ENCODE data around the gene SLC17A9.

SLC17A9 gene

DNA sequence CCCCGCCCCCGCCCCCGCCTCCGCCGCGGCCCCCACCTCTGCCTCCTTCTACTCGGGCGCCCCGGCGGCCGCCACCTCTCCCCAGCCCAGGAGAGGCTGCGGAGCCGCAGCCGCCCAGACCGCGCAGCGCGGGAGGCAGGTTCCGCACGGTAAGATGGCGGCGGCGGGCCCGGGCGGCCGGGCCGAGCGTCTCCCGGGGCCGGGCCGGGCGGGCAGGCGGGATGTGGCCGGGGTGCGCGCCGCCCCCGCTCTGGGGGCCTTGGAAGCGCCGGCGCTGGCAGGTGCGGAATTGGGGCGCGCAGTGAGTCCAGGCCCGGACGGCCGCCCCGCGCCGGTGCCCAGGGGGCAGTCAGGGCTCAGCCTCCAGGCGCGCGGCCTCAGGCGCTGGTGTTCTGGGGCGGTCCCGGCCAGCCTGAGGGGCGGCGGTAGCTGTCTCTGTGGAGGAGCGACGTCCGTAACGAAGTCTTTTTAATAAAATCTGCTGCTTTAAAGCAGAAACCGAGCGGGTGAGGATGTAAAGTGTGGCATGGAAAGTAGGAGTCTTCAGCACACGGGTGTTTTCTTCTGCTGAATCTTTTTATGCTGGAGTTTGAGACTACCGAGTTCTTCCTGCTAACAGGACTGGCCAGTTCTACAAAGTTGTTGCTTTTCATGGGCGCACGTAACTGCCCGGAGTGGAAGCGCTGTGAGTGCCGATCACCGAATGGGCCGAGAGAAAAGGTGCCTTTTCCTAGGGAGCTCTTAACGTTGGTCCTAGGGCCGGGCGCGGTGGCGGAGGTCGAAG, 14.2 kb upstream of the SLC17A9 start, which contains the start of gene GID8:
GID8 (plus strand) TSS at position 43 of the 784 bp plus-strand sequence. CDS start 3,356 bp downstream, outside the sequence.
- no peak for FAIRE-seq

DNA sequence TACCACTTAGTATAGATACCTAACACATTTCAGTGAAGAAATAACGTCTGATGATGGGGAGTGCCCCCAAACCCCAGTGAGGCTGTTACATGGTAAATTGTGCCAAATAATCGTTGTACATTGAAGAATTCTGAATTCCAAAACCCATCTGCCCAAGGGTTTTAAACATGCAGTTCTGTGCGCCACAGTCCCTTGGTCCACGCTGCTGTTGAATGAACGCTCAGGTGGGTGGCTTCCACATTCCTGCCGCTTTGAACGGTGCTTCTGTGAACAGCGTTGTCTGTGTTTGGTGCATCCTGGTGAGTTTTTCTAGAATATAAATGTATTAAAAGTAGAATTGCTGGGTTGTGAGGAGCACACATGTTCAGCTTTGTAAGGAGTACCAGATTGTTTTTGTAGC, 11.6 kb upstream of the SLC17A9 start:
- no peak for FAIRE-seq

DNA sequence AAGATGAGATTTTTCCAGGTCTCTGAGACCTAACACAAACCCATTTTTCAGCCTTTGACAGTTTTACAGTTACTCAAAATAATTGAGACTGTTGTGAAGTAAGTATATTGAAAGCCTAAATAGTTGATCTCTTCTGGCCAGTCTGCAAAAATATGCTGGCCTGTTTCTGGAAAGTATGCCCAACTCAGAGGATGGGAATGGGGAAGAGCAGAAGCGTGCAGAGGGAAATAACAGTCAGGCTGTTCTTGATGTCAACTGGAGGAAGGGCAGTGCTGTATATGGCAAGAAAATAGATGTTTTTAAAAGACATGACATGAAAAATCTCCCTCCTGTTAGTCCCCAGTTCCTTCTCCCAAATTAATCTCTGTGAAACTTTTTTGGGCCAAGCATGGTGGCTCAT, 10.7 kb upstream of the SLC17A9 start:
- no peak for FAIRE-seq

DNA sequence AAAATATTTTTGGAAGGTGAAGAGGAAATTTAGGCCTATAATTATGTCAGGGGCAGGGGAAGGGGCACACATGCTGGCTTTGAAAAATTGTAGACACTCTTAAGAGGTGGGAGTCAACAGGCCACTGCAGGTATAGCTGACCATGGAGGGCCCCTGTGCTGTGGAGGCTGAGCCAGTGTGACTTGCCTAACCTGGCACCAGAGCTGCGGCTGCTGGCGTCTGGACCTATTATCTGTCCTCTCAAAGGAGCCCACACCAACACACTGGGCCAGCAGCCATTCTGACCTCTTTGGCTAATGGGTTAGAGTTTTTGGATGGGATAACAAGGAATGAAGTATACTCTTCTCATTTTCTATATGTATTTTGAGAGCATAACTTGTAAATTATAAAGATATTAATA, 10.1 kb upstream of the SLC17A9 start:
- FAIRE-seq, result no peak

DNA sequence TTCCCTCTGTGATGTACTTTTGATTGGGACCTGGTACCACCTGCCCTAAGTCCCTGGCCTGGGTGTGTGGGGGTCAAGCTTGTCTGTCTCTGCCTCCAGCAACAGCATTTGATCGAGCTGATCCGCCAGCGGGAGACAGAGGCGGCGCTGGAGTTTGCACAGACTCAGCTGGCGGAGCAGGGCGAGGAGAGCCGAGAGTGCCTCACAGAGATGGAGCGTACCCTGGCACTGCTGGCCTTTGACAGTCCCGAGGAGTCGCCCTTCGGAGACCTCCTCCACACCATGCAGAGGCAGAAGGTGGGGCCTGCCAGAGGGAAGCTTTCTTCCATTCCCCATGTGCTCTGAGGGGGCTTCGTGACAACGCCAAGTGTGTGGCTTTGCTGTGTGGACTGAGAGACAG, 9.1 kb upstream of the SLC17A9 start:
- FAIRE-seq, result no peak

DNA sequence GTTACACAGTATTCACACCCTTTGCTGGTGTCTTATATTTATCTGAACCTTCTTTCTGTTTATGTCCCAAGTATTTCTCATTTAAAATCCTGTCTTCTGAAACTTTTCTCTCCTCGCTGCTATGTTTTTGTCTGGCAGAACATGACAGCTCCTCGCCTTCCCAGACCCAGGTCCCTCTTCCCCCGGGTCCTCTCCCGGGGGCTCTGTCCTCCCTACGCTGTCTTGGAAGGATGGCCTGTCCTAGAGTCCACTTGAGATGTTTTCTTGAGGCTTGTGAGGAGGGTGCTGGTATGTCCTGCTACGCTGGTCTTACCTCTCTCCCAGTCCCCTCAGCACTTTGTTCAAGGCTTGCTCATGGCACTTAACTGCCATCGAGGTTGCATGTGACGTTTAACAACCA, 8.3 kb upstream of the SLC17A9 start:
- no peak for FAIRE-seq

DNA sequence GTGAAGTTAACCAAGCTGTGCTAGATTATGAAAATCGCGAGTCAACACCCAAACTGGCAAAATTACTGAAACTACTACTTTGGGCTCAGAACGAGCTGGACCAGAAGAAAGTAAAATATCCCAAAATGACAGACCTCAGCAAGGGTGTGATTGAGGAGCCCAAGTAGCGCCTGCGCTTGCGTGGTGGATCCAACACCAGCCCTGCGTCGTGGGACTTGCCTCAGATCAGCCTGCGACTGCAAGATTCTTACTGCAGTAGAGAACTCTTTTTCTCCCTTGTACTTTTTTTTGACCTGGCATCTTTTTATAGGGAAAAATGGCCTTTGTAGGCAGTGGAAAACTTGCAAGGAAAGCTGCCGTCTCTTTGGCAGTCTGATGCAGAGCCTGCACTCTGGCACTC, 7.8 kb upstream of the SLC17A9 start:
- FAIRE-seq, result no peak

DNA sequence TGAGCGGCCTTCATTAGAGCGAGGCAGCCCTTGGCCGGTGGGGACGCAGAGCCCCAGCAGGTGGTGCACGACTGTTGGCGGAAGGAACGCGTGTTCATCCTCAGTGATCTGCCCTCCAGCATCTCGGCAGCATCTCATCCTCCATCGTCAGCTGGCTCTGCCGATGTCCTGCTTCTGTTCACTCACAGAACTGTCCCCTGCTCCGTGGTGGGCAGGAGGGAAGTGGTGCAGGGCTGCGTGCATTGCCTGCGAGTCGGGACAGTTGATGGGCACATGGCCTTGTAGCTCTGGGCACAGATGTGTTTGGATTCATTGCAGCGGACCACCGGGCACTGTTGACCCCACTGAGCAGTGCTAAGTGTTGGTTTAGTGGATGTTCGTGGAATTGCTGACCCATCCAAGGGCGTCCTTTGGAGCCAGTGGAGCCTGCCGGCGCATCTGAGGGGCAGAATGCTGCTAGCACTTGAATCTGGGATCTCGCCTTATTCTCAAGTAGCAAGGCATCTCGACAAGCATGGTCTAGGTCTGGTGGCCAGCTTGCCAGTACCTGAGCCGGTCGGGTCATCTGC, 6.7 kb upstream of the SLC17A9 start:
- no peak for FAIRE-seq

DNA sequence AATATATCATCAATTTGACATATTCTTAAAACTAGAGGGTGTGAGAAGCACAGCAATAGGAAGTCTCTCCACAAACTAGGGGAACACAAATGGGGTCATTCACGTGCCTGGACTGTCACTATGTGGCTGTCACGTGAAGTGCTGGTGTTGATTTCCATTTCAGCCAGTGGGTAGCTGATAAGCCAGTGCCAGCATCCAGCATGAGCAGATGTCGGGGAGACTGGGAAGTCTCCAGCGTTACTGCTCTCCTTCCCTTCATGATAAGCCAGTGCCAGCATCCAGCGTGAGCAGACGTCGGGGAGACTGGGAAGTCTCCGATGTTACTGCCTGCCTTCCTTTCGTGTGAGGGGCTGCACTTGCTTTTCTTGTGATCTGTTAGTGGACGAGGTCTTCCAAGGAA, 5.6 kb upstream of the SLC17A9 start:
- no peak for FAIRE-seq

DNA sequence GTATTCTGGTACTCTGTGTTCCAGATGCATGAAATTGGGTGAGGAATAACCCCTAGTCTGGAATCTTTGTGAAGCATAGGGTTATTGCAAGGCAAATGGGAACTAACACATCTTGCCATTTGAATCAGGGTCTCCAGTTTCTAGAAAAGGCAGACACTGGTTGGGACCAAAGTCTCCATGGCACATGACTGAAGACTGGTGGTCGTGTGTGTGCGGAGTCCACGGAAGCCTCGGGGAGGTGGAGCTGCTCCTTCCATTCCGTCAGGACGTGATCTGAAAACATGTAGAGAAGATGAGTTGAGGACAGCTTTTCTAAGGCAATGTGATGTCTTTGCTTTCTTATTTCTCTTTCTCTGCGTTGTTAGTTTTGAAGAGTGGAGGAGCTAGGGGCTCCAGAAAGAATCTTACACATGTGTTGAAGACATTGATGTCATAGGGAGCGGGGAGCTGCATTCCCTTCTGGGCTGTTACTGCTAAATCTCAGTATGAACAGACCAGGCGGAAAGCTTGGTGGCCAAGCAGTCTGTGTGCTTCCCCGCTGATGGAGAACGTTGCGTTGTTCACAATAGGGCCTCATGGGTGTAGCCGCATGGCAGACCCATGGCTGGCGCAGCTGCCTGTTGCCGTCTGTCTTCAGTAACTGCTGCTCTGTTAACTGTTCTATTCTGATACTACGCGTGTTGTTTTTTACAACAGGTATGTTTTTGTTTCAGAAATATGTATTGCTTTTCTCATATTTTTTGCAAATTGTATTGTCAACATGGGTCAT, 4.8 kb upstream of the SLC17A9 start:
- no peak for FAIRE-seq

DNA sequence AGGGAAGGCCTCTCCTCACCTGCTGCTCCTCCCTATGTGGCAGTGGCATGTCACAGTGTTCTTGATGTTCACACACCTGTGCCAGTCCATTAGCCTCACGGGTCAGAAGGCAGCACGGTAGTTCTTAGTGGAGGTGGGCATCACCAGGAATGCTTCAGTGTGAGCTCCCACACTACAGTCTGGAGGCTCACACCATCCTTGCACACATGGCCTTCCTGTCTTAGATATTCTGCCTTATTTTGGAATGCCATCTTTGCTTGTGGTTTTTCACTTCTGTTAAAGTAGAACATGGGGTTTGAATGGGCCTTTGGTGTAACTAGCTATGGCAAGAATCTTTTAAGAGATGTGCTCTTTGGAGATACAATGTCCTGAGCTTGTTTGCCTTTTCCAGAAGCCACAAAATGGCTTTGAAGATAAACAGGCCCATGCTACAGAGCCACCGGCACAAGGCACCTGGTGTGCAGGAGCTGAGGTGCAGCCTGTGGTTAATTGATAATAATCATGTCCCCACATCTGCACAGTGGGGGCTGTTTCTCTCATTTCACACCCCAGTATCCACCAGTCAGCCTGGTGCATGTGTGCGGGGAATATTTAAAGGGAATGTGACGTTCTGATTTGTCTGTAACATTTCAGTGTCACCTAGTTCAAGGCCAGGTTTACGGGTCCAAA, 3.2 kb upstream of the SLC17A9 start:
- no peak for FAIRE-seq

DNA sequence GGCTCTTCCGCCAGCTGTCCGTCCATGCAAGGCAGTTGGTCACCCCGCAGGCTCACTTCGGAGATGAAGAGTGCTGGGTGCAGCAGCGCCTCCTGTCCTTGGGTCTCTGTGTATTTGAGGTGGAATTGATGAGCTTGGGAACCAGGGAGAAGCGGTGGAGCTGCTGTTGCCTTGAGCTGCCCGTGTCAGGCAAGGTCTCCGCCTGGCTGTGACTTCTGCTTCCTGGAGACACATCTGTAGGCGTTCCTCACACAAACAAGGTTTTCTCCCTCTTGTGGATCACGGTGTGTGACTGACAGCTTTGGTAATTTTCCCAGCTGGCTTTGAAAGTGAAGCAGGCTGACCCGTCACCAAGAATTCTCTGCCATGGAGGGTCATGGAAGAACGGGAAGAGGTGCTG, 2.5 kb upstream of the SLC17A9 start:
- no peak for FAIRE-seq

DNA sequence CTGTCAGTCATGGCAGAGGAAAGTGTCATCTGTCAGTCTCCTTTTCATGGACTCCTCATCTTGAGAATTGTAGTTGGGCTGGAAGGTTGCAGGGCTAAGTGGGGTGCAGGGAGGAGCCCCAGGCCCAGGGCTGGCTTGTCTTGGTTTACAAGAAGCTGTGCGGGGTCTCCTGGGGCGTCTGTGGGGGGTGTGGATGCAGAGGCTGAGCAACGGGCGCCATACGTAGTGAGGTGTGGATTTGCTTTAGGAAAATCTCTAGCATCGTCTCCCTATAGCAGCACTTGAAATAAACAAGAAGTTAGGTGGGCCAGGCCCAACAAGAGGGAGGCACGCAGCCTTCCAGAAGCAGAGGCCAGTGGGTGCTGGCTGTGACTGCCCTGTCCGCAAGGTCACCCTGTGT, 1.8 kb upstream of the SLC17A9 start:
- no peak for FAIRE-seq

DNA sequence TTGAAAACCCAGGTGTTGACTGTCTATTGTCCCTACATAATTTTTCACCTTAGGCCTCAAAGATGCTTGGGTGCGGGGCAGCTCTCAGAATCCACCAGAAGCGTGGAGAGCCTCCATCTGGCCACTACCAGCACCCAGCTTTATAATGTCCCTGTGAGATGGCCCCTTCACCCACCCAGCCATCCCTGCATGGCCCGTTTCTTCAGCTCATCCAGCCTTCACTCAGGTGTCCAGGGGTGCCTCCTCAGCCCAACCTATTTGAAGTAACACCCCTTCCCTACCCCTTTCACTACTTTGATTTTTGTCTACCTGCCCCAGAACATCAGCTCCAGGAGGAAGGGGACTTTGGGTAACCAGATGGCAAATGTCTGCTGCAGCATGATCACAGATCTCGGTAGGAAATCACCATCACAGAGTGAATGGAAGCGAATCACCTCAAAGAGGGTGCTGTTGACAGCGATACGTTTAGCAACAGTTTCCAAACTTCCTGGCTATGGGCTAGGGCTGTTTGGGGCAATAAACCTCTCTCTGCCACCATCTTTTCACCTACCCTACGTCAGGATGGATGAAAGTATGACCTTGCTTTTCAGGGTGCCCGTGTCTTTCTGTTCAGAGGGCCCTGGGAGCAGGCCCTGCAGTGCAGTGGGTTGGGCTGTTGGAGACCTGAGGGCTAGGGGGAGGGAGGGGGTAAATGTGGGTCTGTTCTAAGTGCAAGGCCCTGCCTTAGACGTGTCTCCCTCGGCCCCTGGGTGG, 1.2 kb upstream of the SLC17A9 start:
- no peak for FAIRE-seq

DNA sequence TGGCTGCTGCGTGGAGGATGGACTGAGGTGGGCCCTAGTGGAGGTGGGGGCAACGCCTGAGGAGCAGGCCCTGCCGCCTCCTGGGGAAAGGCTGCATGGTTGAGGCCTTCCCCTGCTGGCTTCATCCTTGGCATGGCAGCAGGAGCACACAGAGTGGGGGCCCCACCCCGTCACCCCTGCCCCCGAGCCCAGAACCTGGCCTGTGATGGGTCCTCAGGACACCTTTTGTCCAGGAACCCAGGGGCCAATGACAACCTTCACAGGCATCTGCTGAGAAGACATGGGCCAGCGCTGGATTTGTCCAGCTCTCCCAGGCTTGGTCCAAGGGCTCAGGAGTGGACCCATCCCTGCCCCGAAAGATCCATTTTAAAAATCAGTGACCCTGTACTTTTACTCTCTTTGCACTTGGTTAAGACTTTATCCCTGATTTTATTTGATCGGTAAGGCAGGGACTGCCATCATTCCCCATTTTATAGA, 575 bp upstream of the SLC17A9 start:
- FAIRE-seq, result no peak

DNA sequence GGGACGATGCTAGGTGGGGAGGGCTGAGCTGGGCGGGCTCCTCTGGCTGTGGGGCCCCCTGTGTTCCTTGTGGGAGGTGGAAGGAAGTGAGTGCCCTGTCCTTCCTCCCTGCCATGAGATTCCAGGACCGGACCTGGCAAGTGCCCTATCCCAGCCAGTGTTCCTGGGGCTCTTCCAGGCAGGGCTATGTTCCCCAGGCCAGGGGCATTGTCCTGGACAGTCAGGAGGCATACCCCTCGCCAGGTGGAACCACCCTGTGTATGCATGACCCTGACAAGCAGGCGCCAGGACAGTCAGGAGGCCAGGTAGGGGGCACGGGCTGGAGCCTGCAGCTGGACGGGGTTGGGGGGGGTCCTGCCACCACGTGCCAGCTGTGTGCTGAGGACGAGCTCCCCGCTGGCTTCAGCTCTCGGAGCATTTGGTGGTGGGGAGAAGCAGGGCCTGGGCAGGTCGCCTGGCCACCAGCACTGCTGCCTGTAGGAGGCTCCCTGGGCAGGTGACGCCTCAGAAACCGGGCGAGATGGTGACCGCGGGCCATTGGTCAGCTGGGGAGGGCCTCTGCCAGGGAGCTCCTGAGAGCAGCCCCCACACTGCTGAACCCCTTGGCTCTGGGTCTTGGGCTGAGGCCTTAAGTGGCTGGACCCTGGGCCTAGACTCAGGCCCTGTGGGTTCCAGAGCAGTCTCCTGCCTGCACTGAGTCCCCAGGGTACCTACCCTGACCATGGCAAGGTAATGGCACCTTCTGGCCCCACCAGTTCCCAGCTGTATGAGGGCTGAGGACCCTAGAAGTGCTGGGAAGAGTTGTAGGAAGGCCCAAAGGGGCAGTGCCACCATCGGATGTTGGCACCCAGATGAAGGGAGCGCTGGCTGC, 694 bp downstream of the SLC17A9 start:
- FAIRE-seq, result no peak

DNA sequence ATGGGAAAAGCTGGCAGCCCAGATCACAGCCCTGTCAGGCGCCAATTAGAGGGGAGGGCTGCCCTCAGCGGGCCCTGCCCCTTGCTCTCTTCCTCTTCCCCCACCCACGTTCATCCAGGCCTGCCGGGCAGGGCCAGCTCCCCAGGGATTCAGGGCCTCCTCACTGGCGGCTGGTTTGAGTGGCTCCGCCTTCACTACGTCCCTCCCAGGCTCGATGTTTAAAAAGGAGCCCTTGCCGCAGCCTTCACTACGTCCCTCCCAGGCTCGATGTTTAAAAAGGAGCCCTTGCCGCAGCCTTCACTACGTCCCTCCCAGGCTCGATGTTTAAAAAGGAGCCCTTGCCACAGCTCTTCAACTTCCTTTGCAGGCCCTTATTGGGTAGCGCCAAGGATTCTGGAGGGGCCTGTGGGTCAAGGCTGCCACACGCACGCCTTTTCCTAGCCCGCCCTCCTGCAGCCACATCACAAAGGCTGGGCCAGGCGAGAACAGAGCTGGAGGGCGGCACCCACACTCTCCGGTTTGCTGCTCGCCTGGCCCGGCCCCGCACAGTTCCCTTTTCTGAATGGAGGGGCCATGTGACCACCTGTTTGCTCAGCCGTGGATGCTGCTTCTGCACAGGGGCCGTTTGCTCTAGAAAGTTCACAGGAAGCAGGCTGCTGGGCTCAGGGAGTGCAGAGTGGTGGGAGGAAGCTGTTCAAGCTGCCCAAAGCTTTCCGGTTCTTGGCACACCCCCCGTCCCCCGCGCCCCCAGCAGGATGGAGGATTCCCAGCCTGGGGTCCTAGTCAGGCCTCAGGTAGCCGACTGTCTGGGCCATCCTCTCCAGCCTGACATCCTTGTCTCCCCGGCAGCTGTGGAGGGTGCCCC, 1.6 kb downstream of the SLC17A9 start:
- no peak for FAIRE-seq

DNA sequence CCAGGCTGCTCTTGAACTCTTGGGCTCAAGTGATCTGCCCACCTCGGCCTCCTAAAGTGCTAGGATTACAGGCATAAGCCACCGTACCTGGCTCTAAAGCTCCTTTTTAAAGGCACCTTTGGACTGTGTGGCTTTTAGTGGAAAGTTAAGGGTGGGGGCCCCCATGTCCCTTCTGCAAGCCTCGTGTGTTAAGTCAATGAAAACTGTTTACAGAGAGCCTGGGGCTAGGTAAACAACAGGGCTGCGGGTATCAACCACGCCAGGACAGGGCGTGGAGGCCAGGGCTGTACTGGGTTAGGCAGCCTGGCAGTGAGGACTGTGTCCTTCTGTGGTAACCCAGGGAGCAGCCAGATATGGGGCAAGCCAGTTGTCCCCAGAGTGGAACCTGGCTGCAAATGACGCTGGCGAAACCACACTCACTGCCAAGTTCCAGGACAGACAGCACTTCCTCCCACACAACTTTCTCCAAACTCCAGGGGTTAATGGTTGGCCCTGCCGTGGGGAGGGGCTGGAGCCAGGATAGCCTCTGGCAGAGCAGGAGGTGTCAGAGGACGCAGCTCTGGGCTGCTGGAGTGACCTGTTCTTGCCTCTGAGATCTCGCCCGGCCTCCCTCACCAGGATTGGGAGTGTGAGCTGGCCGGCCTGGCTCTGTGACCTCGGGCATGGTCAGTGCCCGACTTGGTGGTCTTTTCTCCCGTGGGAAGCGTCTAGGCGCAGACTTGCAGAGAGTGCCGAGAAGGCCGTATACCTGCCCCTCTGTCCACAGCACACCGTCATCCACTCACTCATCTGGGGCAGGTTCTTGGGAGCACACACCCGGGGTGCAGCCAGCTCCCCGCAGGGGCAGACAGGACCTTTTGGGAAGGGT, 3.2 kb downstream of the SLC17A9 start:
- FAIRE-seq, result no peak

DNA sequence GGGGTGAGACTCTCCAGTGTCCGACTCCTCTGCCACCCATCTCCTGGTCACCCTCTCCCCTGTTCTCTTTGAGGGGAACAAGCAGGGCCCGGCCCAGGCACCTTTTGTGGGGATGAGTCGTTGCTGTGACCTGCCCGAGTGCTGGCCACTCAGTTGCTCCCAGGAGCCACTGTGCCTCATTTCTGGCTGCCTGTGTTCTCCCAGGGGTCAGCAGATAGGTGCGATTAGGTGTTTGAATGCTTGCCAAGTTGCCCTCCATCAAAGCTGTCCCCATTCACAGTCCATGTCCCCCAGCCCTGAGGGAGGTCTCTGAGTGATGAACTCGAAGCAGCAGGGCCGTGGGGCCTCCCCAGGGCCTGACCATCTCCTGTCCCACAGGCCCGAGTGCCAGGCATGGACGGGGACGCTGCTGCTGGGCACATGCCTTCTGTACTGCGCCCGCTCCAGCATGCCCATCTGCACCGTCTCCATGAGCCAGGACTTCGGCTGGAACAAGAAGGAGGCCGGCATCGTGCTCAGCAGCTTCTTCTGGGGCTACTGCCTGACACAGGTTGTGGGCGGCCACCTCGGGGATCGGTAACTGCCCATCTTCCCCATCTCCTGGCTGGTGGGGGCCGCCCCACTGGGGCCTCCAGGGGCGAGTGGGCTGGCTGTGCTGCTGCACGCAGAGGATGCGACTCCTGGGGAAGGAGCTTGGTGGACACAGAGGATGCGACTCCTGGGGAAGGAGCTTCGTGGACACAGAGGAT, 4.1 kb downstream of the SLC17A9 start:
- no peak for FAIRE-seq

Data from A204.1 (cell line).